Thyroid gland (tissue), 4 donors: ENCODE data around the gene ARHGEF28. TPM values are rescaled to one million over a fixed set of nuclear protein-coding genes. Genes with fewer than 3 reads are reported as not detected.

Experiments used
- DNase-seq, 2 donors: peaks; one replicate each; pipeline ENCODE4 v3.0.0-alpha.2; 2019
- H3K27ac ChIP-seq, 3 donors: fragments of 200-600 bp; sonication (generic); 1 replicate in 2 of 3; 2 replicates in 1 of 3; pipeline ENCODE4 v1.5.1; 2016 to 2019; ENCODE audit warnings: mild to moderate bottlenecking in 1 of 3, moderate library complexity in 1 of 3
- H3K27me3 ChIP-seq: fragments of 200-600 bp; sonication (generic); one replicate; pipeline ENCODE4 v1.5.1; 2019
- H3K36me3 ChIP-seq, 2 donors: fragments of 200-600 bp; sonication (generic); one replicate each; pipeline ENCODE4 v1.5.1; 2016 to 2019
- H3K4me1 ChIP-seq, 2 donors: fragments of 200-600 bp; sonication (generic); one replicate each; pipeline ENCODE4 v1.5.1; 2017 to 2019
- H3K4me3 ChIP-seq, 3 donors: fragments of 200-600 bp; sonication (generic); replicated peaks in 1 of 3; 1 replicate in 2 of 3; 2 replicates in 1 of 3; pipeline ENCODE4 v1.5.1; 2016; ENCODE audit warnings: mild to moderate bottlenecking in 1 of 3
- H3K9me3 ChIP-seq: fragments of 200-600 bp; sonication (generic); one replicate; pipeline ENCODE4 v1.5.1; 2017
- CTCF ChIP-seq, 6 experiments: fragments of 200-600 bp in 3 of 6; fragments of 450-650 bp in 3 of 6; sonication (generic) in 3 of 6; IDR thresholded peaks; one replicate each; pipeline ENCODE4 v1.5.1; 2016 to 2019; ENCODE audit warnings: antibody characterized with exemption in 6 of 6, mild to moderate bottlenecking in 2 of 6, inconsistent platforms in 1 of 6, moderate library complexity in 1 of 6
- POLR2A ChIP-seq, 2 donors: fragments of 450-650 bp; IDR thresholded peaks; one replicate each; pipeline ENCODE4 v1.6.1; 2017; ENCODE audit warnings: antibody characterized with exemption in 2 of 2, mild to moderate bottlenecking in 2 of 2, moderate library complexity in 1 of 2
- WGBS, 2 donors: methylation state at CpG; one replicate each; pipeline ENCODE4 v1.1.5; 2017; 5-methylcytosine and 5-hydroxymethylcytosine counted together
- intact Hi-C: fragments of 100-400 bp; cut with DNase I; formaldehyde crosslinking; loops from one replicate; pipeline ENCODE4 v1.15.1; 2023
- total RNA-seq, 4 donors: library from RNA; depleted of rRNA; stranded (reverse); fragments of >200 nt; gene quantifications; one replicate each; pipeline ENCODE4 v1.2.3, GENCODE V29; 2016

Gene ARHGEF28
- total RNA-seq, 4 donors from 2014 or later = 43.6 to 58.8 (median 55.3) TPM

GRCh38 chr5:73944581-73944980, 318.6 kb downstream of the ARHGEF28 start:
- intact Hi-C loops = no loop called here
- Histone ChIP-seq H3K4me3 (no peak overlapping the region), H3K36me3 (no peaks in the 10 kb centered on the region), H3K4me1 (peaks cover 25% of the 10 kb centered on the region in 2 donors), H3K27me3 (no peaks in the 10 kb centered on the region), H3K9me3 (no peaks in the 10 kb centered on the region), H3K27ac (no peak overlapping the region)
- no peak for DNase-seq
- WGBS, 2 donors = 88 to 91% methylated on average over 1 of the region's 1 CpG
- no peak for TF ChIP-seq CTCF (IDR thresholded peaks at IDR 0.05)
- no peak for TF ChIP-seq POLR2A (IDR thresholded peaks at IDR 0.05)

- Histone ChIP-seq H3K4me1 (peaks cover 20 to 25% of the 10 kb centered on the region in 2 donors), H3K36me3 (no peaks in the 10 kb centered on the region), H3K27ac (no peak overlapping the region), H3K9me3 (no peaks in the 10 kb centered on the region), H3K27me3 (no peaks in the 10 kb centered on the region), H3K4me3 (no peak overlapping the region)
- 86 to 94% methylated on average over 7 of the region's 7 CpGs for WGBS, 2 donors
- TF ChIP-seq POLR2A (IDR thresholded peaks at IDR 0.05) = no peak
- no peak for TF ChIP-seq CTCF (IDR thresholded peaks at IDR 0.05)
- intact Hi-C loops = no loop called here
- no peak for DNase-seq
Measured at GRCh38 chr5:73945505-73945904, 319.5 kb downstream of the ARHGEF28 start.

DNA sequence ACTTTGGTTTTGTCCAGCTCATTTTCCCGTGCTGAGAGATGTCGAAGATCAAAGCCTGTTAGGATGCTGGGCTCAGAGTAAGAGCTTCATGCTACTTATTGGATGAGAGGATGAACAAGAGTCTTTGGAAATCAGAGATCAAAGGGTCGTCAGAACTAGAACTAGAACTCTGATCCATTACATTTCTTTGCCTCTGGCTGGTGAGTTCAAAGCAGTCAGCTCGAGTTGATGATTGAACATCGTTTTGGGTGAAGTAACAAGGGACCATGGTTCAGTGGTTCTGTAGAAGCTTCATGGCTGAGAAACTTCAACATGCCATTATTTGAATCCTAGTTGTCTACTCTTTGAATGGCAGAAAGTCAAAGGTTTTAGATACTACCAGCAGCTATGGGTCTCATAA, 320.3 kb downstream of the ARHGEF28 start:
- Histone ChIP-seq H3K9me3 (no peaks in the 10 kb centered on the region), H3K27ac (no peak overlapping the region), H3K36me3 (no peaks in the 10 kb centered on the region), H3K4me1 (peaks cover 20 to 25% of the 10 kb centered on the region in 2 donors), H3K27me3 (no peaks in the 10 kb centered on the region), H3K4me3 (no peak overlapping the region)
- intact Hi-C loops = no loop called here
- no peak for DNase-seq
- WGBS, 2 donors = 48 to 50% methylated on average over 5 of the region's 5 CpGs
- TF ChIP-seq POLR2A (IDR thresholded peaks at IDR 0.05) (no peak), CTCF (IDR thresholded peaks at IDR 0.05) (no peak)

DNA sequence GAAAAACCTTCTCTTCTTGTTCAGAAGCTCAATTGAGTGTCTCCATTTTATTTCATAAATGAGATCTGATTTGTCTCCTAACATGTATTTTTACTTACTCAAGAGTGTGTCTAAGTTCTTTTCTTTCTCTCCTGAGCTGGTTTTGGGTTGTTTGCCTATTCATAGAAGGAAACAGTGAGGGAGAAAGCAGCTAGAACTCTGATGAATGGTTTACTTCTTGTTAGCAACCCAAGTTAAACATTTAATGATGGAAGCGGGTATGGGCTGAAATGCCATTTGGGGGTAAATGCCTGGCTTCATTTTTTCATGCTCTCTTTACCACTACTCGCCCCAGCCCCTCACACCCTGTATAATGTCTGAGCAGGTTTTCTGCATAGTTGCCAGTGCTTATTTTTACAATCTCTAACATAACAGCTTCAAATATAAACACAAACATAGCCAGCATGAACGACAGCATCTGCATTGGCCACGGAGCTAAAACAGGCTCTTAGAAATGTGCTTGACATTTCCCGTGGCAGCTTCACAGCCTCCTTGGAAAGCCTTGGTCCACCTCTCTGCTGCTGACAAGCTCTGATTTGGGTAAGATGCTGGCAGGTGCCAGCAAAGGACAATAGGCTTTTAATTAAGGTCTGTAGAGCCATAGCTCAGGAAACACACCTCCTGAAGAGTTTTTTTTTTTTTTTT, 321.1 kb downstream of the ARHGEF28 start:
- peaks cover 20 to 25% of the 10 kb centered on the region in 2 donors for H3K4me1 ChIP-seq
- H3K36me3 ChIP-seq = no peaks in the 10 kb centered on the region
- no peaks in the 10 kb centered on the region for H3K27me3 ChIP-seq
- DNase-seq = peak; percentile 9 to 10
- TF ChIP-seq CTCF (IDR thresholded peaks at IDR 0.05) = no peak
- no peak for TF ChIP-seq POLR2A (IDR thresholded peaks at IDR 0.05)
- intact Hi-C loops = no loop called here
- 29 to 30% methylated on average over 5 of the region's 5 CpGs for WGBS, 2 donors
- peak overlapping the region in 1 of 3 donors; percentile 25 for H3K27ac ChIP-seq
- no peak overlapping the region for H3K4me3 ChIP-seq
- no peaks in the 10 kb centered on the region for H3K9me3 ChIP-seq

GRCh38 chr5:73947906-73948640, 322.1 kb downstream of the ARHGEF28 start:
- Histone ChIP-seq H3K27me3 (no peaks in the 10 kb centered on the region), H3K9me3 (no peaks in the 10 kb centered on the region), H3K4me1 (peaks cover 20 to 25% of the 10 kb centered on the region in 2 donors), H3K36me3 (no peaks in the 10 kb centered on the region), H3K27ac (peak overlapping the region in 1 of 3 donors; percentile 55), H3K4me3 (no peak overlapping the region)
- peak in 1 of 2 donors; percentile 8 for DNase-seq
- no peak for TF ChIP-seq POLR2A (IDR thresholded peaks at IDR 0.05)
- TF ChIP-seq CTCF (IDR thresholded peaks at IDR 0.05) = no peak
- intact Hi-C loops = no loop called here
- whole genome bisulfite sequencing, 2 donors = 57 to 59% methylated on average over 9 of the region's 9 CpGs
